ENCODE measurements around the gene PAN2. TPM values are rescaled to one million over a fixed set of nuclear protein-coding genes. Genes with fewer than 3 reads are reported as not detected.

PAN2 gene
- total and polyA plus RNA-seq, 10 of the 15 experiments (the other 5 are each of a cell fraction or from before 2014, with no cell fraction given), result 14.4 to 61.8 (median 34.9) TPM

DNA sequence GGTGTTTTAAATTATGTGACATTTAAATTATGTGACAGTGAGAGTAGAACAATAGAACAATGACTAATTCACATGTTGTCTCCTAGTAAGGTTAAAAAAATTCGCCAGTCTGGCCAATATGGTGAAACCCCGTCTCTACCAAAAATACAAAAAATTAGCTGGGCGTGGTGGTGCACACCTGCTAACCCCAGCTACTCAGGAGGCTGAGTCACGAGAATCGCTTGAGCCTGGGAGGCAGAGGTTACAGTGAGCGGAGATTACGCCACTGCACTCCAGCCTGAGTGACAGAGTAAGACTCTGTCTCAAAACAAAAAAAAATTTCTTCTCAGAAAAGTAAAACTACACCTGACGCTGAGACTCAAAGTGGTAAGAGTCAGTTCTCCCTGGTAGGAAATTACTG is 36.4 kb downstream of the PAN2 start:
- BruUV-seq (replicated peaks), result no TSS peak
- H3K4me2 ChIP-seq (ENCODE audit: control insufficient read depth, insufficient read depth), result peak overlapping the region; percentile 70
- intact Hi-C loops (cut with micrococcal nuclease; ENCODE audit: unreplicated experiment), result no loop called here
- ATAC-seq (no peak), FAIRE-seq (no peak), DNase-seq (ENCODE audit: low read depth, low spot score) (no peak)
- POLR2A ChIA-PET, result interaction anchor here (0.5 to 2.2 kb wide), 6 partner anchors 19 to 253 kb away, joined by 3 to 8 read pairs (median 5); partner anchors contain the start of genes CNPY2 and COQ10A
- RAD21 ChIA-PET (ENCODE audit: unreplicated experiment), result interaction anchor here (0.8 to 1.0 kb wide), 2 partner anchors 36 to 91 kb away, joined by 3 read pairs; no protein-coding TSS in a partner anchor
- peak overlapping the region; percentile 93 for H3K4me3 ChIP-seq
- peaks cover 62% of the 10 kb centered on the region for H3K79me2 ChIP-seq (ENCODE audit: control insufficient read depth, insufficient read depth, low read length)
- H3K9me3 ChIP-seq (replicated peaks; ENCODE audit: control insufficient read depth, insufficient read depth, low read length), result no peaks in the 10 kb centered on the region
- H4K20me1 ChIP-seq (ENCODE audit: control insufficient read depth, insufficient read depth), result no peaks in the 10 kb centered on the region
- H2AFZ ChIP-seq (ENCODE audit: control insufficient read depth, low read depth, low read length), result no peak overlapping the region
- SMC1A ChIA-PET (ENCODE audit: uncharacterized antibody, unreplicated experiment), result interaction anchor here (1.0 to 2.8 kb wide), 9 partner anchors 12 to 178 kb away, joined by 3 to 14 read pairs (median 4); no protein-coding TSS in a partner anchor
- H3K27me3 ChIP-seq (replicated peaks in 1 of 2; ENCODE audit: control insufficient read depth in 2 of 2, insufficient read depth in 2 of 2, low read length in 1 of 2), result no peaks in the 10 kb centered on the region
- H3K36me3 ChIP-seq (ENCODE audit: control insufficient read depth in 2 of 2, insufficient read depth in 2 of 2, low read length in 1 of 2), result peaks cover 0 to 10% of the 10 kb centered on the region in 2 experiments; a peak in 1 of 4 replicates
- H3K27ac ChIP-seq (ENCODE audit: control insufficient read depth, insufficient read depth), result peak overlapping the region; percentile 7; the same call in 1 of the 2 replicates
- H3K9ac ChIP-seq (ENCODE audit: control insufficient read depth, insufficient read depth, low read length), result no peak overlapping the region
- in situ Hi-C loops (cut with MboI), result no loop called here
- H3K4me1 ChIP-seq (ENCODE audit: control insufficient read depth, insufficient read depth, low read length), result peaks cover 27% of the 10 kb centered on the region
- CTCF ChIA-PET, result interaction anchor here (0.6 to 2.0 kb wide), 10 partner anchors 10 to 340 kb away, joined by 3 to 7 read pairs (median 4); partner anchors contain the start of genes COQ10A and RNF41
- WGBS (ENCODE audit: insufficient coverage, insufficient replicate concordance, low lambda C conversion rate, missing lambda C conversion rate), result 28% methylated on average over 8 of the region's 8 CpGs
- TF ChIP-seq BCL11A (IDR thresholded peaks at IDR 0.05; ENCODE audit: low read depth, low read length), result no peak
- TF ChIP-seq, protein P1, sequence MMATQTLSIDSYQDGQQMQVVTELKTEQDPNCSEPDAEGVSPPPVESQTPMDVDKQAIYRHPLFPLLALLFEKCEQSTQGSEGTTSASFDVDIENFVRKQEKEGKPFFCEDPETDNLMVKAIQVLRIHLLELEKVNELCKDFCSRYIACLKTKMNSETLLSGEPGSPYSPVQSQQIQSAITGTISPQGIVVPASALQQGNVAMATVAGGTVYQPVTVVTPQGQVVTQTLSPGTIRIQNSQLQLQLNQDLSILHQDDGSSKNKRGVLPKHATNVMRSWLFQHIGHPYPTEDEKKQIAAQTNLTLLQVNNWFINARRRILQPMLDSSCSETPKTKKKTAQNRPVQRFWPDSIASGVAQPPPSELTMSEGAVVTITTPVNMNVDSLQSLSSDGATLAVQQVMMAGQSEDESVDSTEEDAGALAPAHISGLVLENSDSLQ (IDR thresholded peaks at IDR 0.05), result peak; percentile 34; the same call in 1 of the 2 replicates

DNA sequence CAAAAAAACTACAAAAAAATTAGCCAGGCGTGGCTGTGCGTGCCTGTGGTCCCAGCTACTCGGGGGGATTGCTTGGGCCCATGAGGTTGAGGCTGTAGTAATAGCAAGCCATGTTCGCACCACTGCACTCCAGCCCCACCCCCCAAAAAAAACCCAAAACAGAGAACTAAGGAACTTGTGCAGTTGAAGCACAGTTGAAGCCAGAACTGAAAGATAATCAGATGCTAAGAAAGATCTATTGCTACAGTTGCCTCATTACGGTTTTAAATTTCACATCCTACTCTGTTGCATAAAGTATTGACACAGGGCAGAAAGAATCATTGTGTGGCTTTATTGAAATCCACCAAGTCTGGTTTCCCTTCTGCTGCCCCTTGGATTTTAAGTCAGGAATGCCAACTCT is 37.5 kb downstream of the PAN2 start:
- FAIRE-seq (no peak), DNase-seq (ENCODE audit: low read depth, low spot score) (no peak), ATAC-seq (peak; percentile 5; the same call in 2 of the 3 replicates)
- Histone ChIP-seq H2AFZ (ENCODE audit: control insufficient read depth, low read depth, low read length) (no peak overlapping the region), H3K4me2 (ENCODE audit: control insufficient read depth, insufficient read depth) (peak overlapping the region; percentile 70), H3K9me3 (replicated peaks; ENCODE audit: control insufficient read depth, insufficient read depth, low read length) (no peaks in the 10 kb centered on the region), H3K79me2 (ENCODE audit: control insufficient read depth, insufficient read depth, low read length) (peaks cover 66% of the 10 kb centered on the region), H3K4me3 (peak overlapping the region; percentile 93; the same call in 1 of the 2 replicates), H4K20me1 (ENCODE audit: control insufficient read depth, insufficient read depth) (no peaks in the 10 kb centered on the region), H3K4me1 (ENCODE audit: control insufficient read depth, insufficient read depth, low read length) (peaks cover 27% of the 10 kb centered on the region), H3K36me3 (ENCODE audit: control insufficient read depth in 2 of 2, insufficient read depth in 2 of 2, low read length in 1 of 2) (peaks cover 0 to 14% of the 10 kb centered on the region in 2 experiments; a peak in 1 of 4 replicates), H3K27ac (ENCODE audit: control insufficient read depth, insufficient read depth) (peak overlapping the region; percentile 7), H3K27me3 (replicated peaks in 1 of 2; ENCODE audit: control insufficient read depth in 2 of 2, insufficient read depth in 2 of 2, low read length in 1 of 2) (no peaks in the 10 kb centered on the region), H3K9ac (ENCODE audit: control insufficient read depth, insufficient read depth, low read length) (no peak overlapping the region)
- ChIA-PET CTCF (interaction anchor here (0.9 to 1.8 kb wide), 3 partner anchors 9 to 168 kb away, joined by 3 to 4 read pairs (median 3); no protein-coding TSS in a partner anchor), SMC1A (ENCODE audit: uncharacterized antibody, unreplicated experiment) (interaction anchor here (1.0 to 2.8 kb wide), 3 partner anchors 14 to 168 kb away, joined by 4 to 14 read pairs (median 5); no protein-coding TSS in a partner anchor), POLR2A (interaction anchor here (2.1 kb wide), 1 partner anchor 174 kb away, joined by 6 read pairs; no protein-coding TSS in a partner anchor), RAD21 (ENCODE audit: unreplicated experiment) (interaction anchor here (1.0 kb wide), 2 partner anchors 37 to 168 kb away, joined by 3 read pairs; no protein-coding TSS in a partner anchor)
- no TSS peak for BruUV-seq (replicated peaks)
- in situ Hi-C loops (cut with MboI) (no loop called here), intact Hi-C loops (cut with micrococcal nuclease; ENCODE audit: unreplicated experiment) (no loop called here)
- 2% methylated on average over 5 of the region's 5 CpGs for WGBS (ENCODE audit: insufficient coverage, insufficient replicate concordance, low lambda C conversion rate, missing lambda C conversion rate)
- TF ChIP-seq MTA2 (IDR thresholded peaks at IDR 0.05; ENCODE audit: low read depth) (0 out of 2 replicates have a peak, but pooled peaks have one; percentile 21), CREB1 (IDR thresholded peaks at IDR 0.05; ENCODE audit: low read depth) (no peak), HDAC2 (IDR thresholded peaks at IDR 0.05) (no peak), SREBF2 (IDR thresholded peaks at IDR 0.05; ENCODE audit: low read length) (no peak), CEBPB (IDR thresholded peaks at IDR 0.05; ENCODE audit: borderline replicate concordance in 1 of 2, low read depth in 2 of 2, low read length in 2 of 2) (no peak), RUNX3 (IDR thresholded peaks at IDR 0.05; ENCODE audit: low read length) (peak; percentile 28; the same call in 1 of the 2 replicates), BHLHE40 (IDR thresholded peaks at IDR 0.05; ENCODE audit: borderline replicate concordance in 1 of 2, low read depth in 2 of 2, low read length in 1 of 2) (peak in 1 of 2 experiments; percentile 40; a peak in 1 of 4 replicates)
- TF ChIP-seq, protein P2, sequence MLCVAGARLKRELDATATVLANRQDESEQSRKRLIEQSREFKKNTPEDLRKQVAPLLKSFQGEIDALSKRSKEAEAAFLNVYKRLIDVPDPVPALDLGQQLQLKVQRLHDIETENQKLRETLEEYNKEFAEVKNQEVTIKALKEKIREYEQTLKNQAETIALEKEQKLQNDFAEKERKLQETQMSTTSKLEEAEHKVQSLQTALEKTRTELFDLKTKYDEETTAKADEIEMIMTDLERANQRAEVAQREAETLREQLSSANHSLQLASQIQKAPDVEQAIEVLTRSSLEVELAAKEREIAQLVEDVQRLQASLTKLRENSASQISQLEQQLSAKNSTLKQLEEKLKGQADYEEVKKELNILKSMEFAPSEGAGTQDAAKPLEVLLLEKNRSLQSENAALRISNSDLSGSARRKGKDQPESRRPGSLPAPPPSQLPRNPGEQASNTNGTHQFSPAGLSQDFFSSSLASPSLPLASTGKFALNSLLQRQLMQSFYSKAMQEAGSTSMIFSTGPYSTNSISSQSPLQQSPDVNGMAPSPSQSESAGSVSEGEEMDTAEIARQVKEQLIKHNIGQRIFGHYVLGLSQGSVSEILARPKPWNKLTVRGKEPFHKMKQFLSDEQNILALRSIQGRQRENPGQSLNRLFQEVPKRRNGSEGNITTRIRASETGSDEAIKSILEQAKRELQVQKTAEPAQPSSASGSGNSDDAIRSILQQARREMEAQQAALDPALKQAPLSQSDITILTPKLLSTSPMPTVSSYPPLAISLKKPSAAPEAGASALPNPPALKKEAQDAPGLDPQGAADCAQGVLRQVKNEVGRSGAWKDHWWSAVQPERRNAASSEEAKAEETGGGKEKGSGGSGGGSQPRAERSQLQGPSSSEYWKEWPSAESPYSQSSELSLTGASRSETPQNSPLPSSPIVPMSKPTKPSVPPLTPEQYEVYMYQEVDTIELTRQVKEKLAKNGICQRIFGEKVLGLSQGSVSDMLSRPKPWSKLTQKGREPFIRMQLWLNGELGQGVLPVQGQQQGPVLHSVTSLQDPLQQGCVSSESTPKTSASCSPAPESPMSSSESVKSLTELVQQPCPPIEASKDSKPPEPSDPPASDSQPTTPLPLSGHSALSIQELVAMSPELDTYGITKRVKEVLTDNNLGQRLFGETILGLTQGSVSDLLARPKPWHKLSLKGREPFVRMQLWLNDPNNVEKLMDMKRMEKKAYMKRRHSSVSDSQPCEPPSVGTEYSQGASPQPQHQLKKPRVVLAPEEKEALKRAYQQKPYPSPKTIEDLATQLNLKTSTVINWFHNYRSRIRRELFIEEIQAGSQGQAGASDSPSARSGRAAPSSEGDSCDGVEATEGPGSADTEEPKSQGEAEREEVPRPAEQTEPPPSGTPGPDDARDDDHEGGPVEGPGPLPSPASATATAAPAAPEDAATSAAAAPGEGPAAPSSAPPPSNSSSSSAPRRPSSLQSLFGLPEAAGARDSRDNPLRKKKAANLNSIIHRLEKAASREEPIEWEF (IDR thresholded peaks at IDR 0.05; ENCODE audit: insufficient replicate concordance, low read depth, low read length), result no peak
